GM21786 (cell line): ENCODE results near the gene RGS11.
"Not testable (repeated sequence)": the region's sequence is repeated elsewhere in the genome, so short reads cannot be mapped to it uniquely, and the experiment has no call there.

Experiments
- ATAC-seq: cut with Tn5 transposase; IDR thresholded peaks from one replicate; pipeline ENCODE4 v1.9.1; 2021; ENCODE audit not compliant: unreplicated experiment

RGS11 gene

GRCh38 chr16:280991-281659 is 5.4 kb upstream of the RGS11 start:
- no peak for ATAC-seq

GRCh38 chr16:280552-280951 is 4.8 kb upstream of the RGS11 start, which contains the start of gene ARHGDIG:
TSS of gene ARHGDIG (plus strand) at chr16:280591. CDS start at chr16:280681, 90 bp downstream.
- ATAC-seq: no peak

GRCh38 chr16:280005-280460 is 4.3 kb upstream of the RGS11 start:
- no peak for ATAC-seq

- no peak for ATAC-seq
Observed at GRCh38 chr16:279531-279930, 3.8 kb upstream of the RGS11 start.

DNA sequence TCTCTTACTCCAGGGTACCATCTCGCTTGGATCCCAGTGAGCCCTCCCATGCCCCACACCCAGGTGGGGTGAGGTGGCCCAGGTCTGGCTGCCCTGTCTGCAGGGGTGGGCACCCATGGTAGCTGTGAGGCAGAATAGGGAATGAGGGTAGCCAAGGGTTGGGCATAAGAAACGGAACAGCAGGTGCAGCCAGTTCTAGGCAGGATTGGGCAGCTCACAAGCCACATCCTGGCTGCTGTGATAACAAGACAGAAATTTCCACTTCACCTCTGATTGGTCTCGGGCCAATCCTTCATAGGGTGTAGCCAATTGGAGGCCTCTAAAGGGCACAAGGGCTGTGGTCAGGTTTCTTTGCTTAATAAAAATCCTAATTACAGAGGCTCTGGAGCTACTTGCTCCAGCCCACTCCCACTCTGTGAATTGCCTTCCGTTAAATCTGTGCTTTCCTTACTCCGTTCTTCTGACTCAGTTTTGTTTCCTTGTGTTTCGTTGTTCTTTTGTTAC is 3.2 kb upstream of the RGS11 start:
- no peak for ATAC-seq

GRCh38 chr16:276426-277077 is 808 bp upstream of the RGS11 start:
- ATAC-seq: no peak

DNA sequence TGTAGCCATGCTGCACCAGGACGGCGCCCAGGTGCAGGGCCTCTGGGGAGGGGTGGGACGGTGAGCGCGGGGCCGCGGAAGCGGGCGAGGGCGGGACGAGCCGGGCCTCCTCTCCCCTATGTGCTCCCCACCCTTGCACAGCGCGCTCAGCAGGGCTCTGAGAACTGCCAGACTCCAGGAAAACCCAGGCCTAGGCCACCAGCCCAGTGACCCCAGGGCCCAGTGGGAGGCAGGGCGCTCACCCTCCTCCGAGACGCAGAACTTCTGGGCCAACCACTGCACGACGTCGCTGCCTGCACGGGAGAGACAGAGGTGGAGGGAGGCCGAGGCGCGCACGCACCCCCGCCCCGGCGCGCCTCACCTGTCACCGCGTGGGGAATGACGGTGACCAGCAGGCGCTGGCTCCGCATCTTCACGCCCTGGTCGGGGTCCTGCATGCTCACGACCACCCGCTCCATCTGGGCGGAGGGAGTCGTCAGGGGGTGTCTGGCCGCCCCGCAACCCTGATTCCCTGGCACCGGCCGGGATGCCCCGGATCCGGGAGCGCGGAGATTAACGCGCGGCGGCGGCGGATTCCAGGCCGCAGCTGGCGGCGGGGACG is 603 bp downstream of the RGS11 start:
- no peak for ATAC-seq

DNA sequence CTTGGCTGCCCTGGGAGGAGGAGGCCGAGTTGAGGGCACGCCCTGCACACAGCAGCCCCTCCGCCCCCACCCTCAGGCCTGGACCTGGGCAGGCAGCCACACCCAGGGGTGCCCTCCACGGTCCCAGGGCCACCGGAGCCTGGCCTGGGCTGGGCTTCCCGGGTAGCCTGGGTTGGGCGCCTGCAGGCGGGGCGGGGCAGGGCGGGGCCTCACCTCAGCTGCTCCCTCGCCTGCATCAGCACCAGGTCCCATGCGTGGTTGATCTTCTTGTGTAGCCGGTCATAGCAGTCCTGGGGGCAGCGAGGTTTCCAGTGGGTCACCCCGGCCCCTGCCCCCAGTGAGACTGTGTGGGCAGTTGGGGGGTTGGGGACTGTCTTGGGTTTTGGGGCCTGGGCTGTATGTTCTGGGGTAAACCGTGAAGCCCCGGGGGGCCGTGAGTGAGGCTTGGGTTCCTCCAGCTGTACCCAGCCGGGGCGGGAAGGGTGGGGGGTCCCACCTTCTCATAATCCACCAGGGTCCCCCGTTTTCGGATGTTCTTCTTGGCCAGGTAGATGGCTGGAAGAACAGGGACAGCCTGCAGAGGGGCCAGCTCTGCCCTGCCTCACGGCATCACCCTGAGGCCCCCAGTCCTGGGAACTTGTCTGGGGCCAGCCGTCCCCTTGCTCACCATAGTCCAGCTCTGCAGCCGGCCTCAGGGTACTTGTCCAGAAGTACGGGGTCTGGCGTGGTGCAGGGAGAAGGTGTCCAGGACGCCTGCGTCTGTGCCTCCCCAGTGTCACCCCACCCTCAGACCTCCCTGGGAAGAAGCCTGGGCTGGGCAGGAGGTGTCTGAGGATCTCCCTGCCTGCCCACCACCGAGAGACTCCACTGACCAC is 2.0 kb downstream of the RGS11 start:
- ATAC-seq: no peak

DNA sequence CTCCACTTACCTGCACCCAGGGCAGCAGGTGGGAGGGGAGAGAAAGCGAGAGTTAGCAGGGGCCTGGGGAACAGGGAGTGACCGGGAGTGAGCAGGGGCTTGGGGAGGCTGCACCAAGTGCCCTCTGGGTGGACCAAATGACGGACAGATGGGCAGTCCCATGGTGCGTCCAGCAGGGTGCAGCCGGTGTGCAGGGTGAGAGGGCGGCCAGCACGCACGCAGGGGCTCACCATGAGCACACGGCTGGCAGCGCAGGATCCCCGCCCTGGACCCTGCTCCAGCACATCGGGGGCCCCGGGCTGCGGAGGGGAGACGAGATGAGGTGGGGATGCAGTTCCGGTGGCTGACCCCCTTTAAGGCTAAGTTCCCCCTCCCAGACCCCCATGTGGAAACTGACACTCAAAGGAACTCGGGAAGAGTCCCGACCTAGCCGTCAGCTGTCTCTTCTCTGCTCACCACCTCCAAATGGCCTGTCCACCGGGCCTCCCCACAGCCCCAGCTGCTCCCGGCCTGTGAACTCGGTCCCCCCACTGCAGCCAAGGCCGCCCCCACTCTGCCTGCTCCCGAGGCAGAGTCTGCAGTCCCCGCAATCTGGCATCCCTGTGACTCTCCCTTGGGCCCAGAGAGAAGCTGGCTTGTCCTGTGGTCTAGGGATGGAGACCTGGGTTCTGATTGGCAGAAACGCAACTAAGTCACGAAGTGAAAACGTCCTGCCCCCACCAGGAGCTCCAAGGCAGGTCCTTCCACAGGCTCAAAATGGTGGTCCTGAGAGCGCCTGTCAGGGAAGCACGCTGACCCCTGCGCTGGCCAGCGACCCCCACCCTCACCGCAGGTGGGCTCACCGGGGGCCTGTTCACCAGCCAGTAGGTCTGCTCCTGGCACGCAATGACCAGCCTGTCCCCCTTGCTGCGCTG is 2.9 kb downstream of the RGS11 start:
- no peak for ATAC-seq

GRCh38 chr16:270381-271255 is 5.1 kb downstream of the RGS11 start:
- no peak for ATAC-seq

DNA sequence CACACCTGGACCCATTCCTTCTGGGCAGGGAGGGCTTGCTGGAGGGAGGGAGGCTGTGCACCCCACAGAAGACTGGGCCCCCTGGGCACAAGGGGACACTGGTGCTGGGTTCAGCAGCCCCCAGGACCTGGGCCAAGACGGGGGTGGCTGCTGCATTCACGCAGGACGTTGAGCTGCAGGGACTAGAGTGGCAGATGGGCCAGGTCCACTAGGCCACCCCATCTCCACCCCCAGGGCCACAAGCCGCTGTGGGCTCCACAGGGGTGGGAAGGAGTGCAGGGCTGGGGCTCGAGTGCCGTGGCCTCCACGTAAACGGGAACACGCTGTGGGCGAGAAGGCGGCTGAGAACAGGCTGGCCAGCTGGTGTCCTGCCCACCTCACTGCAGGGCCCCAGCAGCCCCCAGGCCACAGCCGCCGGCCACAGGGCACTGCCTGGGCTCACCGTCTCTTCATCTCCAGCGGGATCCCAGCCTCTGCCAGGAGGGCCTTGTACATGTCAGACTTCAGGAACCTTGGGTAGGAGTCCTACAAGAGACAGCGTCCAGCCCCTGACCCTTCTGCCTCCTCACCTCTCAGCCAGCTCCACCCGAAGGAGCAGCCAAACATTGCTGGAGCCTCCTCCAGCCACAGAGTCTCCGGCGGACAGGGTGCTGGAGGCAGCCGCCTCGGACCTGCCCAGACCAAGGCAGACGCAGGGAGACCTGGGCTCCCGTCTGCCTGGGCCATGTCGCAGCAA is 6.5 kb downstream of the RGS11 start:
- no peak for ATAC-seq

DNA sequence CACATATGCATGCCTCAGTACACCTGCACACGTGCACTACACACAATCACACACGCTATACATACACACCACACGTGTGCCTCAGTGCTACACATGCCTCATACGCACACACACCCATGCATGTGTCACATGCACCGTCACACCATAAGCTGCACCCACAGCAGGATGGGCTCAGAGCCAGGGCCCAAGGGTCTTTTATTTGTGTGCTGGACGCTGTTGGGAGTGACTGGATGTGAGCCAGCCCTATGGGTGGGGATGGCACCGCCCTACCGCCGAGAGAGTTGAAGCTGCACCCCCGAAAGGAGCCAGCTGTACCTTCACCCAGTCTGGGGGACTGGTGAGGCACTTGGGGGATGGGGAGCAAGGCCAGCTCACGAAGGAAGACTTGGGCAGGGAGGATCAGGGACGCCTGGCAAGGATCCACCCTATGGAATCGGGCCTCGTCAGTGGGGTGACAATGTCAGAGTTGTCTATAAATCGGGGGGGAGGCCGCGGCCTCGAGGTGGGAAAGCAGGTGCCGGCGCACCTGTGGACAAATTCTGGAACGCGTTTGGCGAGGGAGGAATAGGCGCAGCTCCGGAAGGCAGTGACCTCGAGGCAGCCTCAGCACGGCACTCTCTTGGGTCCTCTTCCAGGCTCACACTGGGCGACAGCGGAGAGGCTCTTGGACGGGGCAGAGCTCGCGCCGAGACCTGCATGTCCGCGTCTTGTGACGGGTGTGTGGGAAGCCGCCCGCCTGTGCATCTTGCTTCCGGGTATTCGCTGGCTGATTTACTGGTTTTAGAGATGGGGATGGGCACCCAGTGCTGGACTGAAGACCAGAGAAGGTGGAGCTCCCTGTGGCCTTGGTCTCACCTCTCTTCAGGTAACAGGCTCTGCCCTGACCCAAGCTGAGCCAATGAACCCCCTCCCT is 7.3 kb downstream of the RGS11 start:
- ATAC-seq: no peak

- ATAC-seq: not testable (repeated sequence)
Observed at GRCh38 chr16:267562-267961, 8.2 kb downstream of the RGS11 start.

GRCh38 chr16:266258-267164 is 9.2 kb downstream of the RGS11 start:
- ATAC-seq: no peak

DNA sequence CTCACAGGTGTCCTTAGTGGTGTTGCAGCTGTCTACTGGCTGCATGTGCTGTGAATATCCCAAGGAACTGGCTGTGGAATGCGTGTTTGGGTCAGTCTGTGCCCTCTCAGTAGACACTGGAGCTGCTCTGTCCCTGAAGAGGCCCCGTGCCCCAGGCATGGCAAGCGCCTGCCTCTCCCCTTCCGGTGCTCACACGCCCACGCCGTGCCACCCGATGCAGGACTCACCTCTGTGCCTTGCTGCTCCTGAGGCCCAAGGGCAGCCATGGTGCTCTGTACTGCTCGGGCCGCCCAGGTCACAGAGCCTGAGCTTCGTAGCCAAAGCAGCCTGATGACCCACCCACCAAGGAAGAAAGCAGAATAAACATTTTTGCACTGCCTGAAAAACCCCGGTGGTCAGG is 10.0 kb downstream of the RGS11 start:
- no peak for ATAC-seq

DNA sequence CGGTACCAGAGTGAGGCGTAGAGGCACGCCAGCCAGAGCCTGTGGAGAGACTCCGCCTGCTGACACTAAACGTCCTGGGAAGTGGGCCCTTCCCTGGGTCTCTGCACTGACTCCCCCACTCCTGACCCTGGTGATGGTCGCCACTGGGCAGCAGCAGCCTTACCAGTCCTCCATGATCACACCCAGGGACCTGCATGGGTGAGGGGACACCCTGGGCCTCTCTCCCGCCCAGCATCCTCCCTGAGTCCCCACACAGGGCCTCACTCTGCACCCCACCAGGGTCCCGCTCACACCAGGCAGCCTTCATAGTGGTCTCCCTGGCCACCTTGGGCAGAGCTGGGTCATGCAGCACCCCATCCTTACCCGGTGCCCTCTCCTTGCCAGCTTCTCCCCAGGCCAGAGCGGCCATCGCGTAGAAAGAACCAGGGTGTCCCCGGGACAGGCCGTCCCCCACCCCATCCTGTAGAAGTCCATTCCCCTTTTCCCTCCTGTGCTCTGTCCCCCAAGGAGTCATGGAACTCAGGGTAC is 10.7 kb downstream of the RGS11 start:
- no peak for ATAC-seq
